HepG2 (cell line): ENCODE measurements around the gene MXD1. TPM values are rescaled to one million over a fixed set of nuclear protein-coding genes. Genes with fewer than 3 reads are reported as not detected.

Experiments
- ATAC-seq: fragments of 200-7000 bp; cut with Tn5 transposase; 3 replicates; pipeline ENCODE4 v1.9.1; 2020; ENCODE audit warnings: mild to moderate bottlenecking, moderate library complexity
- BruUV-seq: library from RNA; stranded (reverse); fragments of 400-500 nt; replicated peaks from 2 replicates; lab custom pipeline; 2021; lab: Mats Ljungman, UMichigan
- CTCF ChIA-PET: fragments of 300-600 bp; formaldehyde crosslinking; extraction: SDS; loops from one replicate; lab custom pipeline; 2021; ENCODE audit warnings: low total read pairs, inconsistent platforms, low intra/inter-chr PET ratio; lab: Yijun Ruan, JAX
- POLR2A ChIA-PET: fragments of 350-600 bp; sonication (Branson Sonifier 250); formaldehyde crosslinking; loops from one replicate; lab custom pipeline; 2020; ENCODE audit warnings: antibody characterized with exemption, inconsistent platforms; lab: Yijun Ruan, JAX
- DNase-seq: peaks from one replicate; pipeline ENCODE4 v3.0.0-alpha.2; 2015; ENCODE audit warnings: low spot score
- FAIRE-seq: peaks from 3 replicates; lab custom pipeline; 2011; peaks lifted over from hg19 to GRCh38; lab: Jason Lieb, UNC
- H2AFZ ChIP-seq: one replicate; pipeline ENCODE4 v1.6.1; 2011; ENCODE audit warnings: low read length, inconsistent platforms
- H3K27ac ChIP-seq: fragments of 300-600 bp; 3 replicates; pipeline ENCODE4 v1.8.0; 2011; ENCODE audit warnings: mixed run types, mild to moderate bottlenecking, mixed read lengths, low read length, inconsistent platforms; ENCODE audit not compliant: insufficient read depth; ENCODE audit errors: extremely low read length
- H3K27me3 ChIP-seq, 2 experiments: fragments of 200-600 bp in 1 of 2; 2 replicates in 1 of 2; 3 replicates in 1 of 2; pipeline versions ENCODE4 v1.6.0 to v1.8.0; 2011; ENCODE audit warnings: low read length in 2 of 2, mild to moderate bottlenecking in 2 of 2, moderate library complexity in 2 of 2, inconsistent platforms in 1 of 2; ENCODE audit not compliant: insufficient read depth in 2 of 2, control insufficient read depth in 1 of 2
- H3K36me3 ChIP-seq, 2 experiments: fragments of 200-600 bp in 1 of 2; replicated peaks in 1 of 2; 2 replicates in 1 of 2; 3 replicates in 1 of 2; pipeline versions ENCODE4 v1.5.1 to v1.8.0; 2011; ENCODE audit warnings: low read length in 2 of 2, inconsistent platforms in 1 of 2; ENCODE audit not compliant: insufficient read depth in 2 of 2, control insufficient read depth in 1 of 2
- H3K4me1 ChIP-seq: 2 replicates; pipeline ENCODE4 v1.5.1; 2012; ENCODE audit warnings: low read length, inconsistent platforms; ENCODE audit not compliant: insufficient read depth
- H3K4me2 ChIP-seq: 2 replicates; pipeline ENCODE4 v1.6.0; 2011; ENCODE audit warnings: low read depth, low read length, inconsistent platforms
- H3K4me3 ChIP-seq, 3 experiments: fragments of 200-600 bp in 1 of 3; sonication (generic), shearing (Covaris generic) in 1 of 3; replicated peaks in 1 of 3; 2 replicates each; pipeline ENCODE4 v1.5.1; 2011 to 2016; ENCODE audit warnings: low read length in 3 of 3, inconsistent platforms in 2 of 3, low read depth in 2 of 3, mild to moderate bottlenecking in 2 of 3, control low read depth in 1 of 3, mixed read lengths in 1 of 3; ENCODE audit not compliant: insufficient read depth in 1 of 3
- H3K79me2 ChIP-seq: one replicate; pipeline ENCODE4 v1.6.1; 2011; ENCODE audit warnings: low read length, inconsistent platforms; ENCODE audit not compliant: insufficient read depth
- H3K9ac ChIP-seq: 2 replicates; pipeline ENCODE4 v1.6.0; 2011; ENCODE audit warnings: mild to moderate bottlenecking, low read depth, low read length, inconsistent platforms; ENCODE audit not compliant: insufficient read depth
- H3K9me3 ChIP-seq: 2 replicates; pipeline ENCODE4 v1.5.1; 2012; ENCODE audit warnings: mild to moderate bottlenecking, low read length
- H4K20me1 ChIP-seq: 2 replicates; pipeline ENCODE4 v1.6.0; 2011; ENCODE audit warnings: inconsistent platforms, mild to moderate bottlenecking, low read length, moderate library complexity; ENCODE audit not compliant: insufficient read depth
- ASH2L ChIP-seq: fragments of 300-600, 200-600 bp; sonication (generic); IDR thresholded peaks from 2 replicates; pipeline ENCODE4 v1.7.0; 2017; ENCODE audit warnings: low read depth, mild to moderate bottlenecking, moderate library complexity, mixed read lengths, low read length; ENCODE audit not compliant: insufficient read length
- CBX5 ChIP-seq: sonication (generic); formaldehyde crosslinking; IDR thresholded peaks from 2 replicates; pipeline ENCODE4 v1.4.0; 2020; ENCODE audit warnings: missing genetic modification reagents, borderline replicate concordance
- DNMT1 ChIP-seq: sonication (generic); formaldehyde crosslinking; IDR thresholded peaks from 2 replicates; pipeline ENCODE4 v1.5.1; 2020; ENCODE audit warnings: mild to moderate bottlenecking, missing genetic modification reagents
- EEA1 ChIP-seq: sonication (generic); formaldehyde crosslinking; IDR thresholded peaks from 2 replicates; pipeline ENCODE4 v1.5.1; 2020; ENCODE audit warnings: mild to moderate bottlenecking, missing genetic modification reagents, borderline replicate concordance
- PLSCR1 ChIP-seq: sonication (generic); formaldehyde crosslinking; IDR thresholded peaks from 2 replicates; pipeline ENCODE4 v1.5.0; 2020; ENCODE audit warnings: missing genetic modification reagents, mild to moderate bottlenecking, borderline replicate concordance
- PRDM10 ChIP-seq: sonication (generic); formaldehyde crosslinking; IDR thresholded peaks from 2 replicates; pipeline ENCODE4 v1.4.0; 2020; ENCODE audit warnings: low read depth, missing genetic modification reagents
- SIX1 ChIP-seq: sonication (generic); formaldehyde crosslinking; IDR thresholded peaks from 2 replicates; pipeline ENCODE4 v1.4.0; 2020; ENCODE audit warnings: missing genetic modification reagents, borderline replicate concordance
- STAT5B ChIP-seq: sonication (generic); formaldehyde crosslinking; IDR thresholded peaks from 2 replicates; pipeline ENCODE4 v1.4.0; 2020; ENCODE audit warnings: missing genetic modification reagents
- ZKSCAN5 ChIP-seq: sonication (generic); formaldehyde crosslinking; IDR thresholded peaks from 2 replicates; pipeline ENCODE4 v1.5.1; 2020; ENCODE audit warnings: mild to moderate bottlenecking, missing genetic modification reagents
- ZMAT5 ChIP-seq: sonication (generic); formaldehyde crosslinking; IDR thresholded peaks from 2 replicates; pipeline ENCODE4 v1.5.0; 2020; ENCODE audit warnings: mild to moderate bottlenecking, low read depth, missing genetic modification reagents, borderline replicate concordance
- ZNF280B ChIP-seq: sonication (generic); formaldehyde crosslinking; IDR thresholded peaks from 2 replicates; pipeline ENCODE4 v1.5.0; 2020; ENCODE audit warnings: missing genetic modification reagents, mild to moderate bottlenecking, borderline replicate concordance
- ZNF367 ChIP-seq: sonication (generic); formaldehyde crosslinking; IDR thresholded peaks from 2 replicates; pipeline ENCODE4 v1.4.0; 2020; ENCODE audit warnings: missing genetic modification reagents, borderline replicate concordance
- ZNF501 ChIP-seq: sonication (generic); formaldehyde crosslinking; IDR thresholded peaks from 2 replicates; pipeline ENCODE4 v1.5.1; 2020; ENCODE audit warnings: mild to moderate bottlenecking, moderate library complexity, missing genetic modification reagents
- ZNF790 ChIP-seq: sonication (generic); formaldehyde crosslinking; IDR thresholded peaks from 2 replicates; pipeline ENCODE4 v1.8.0; 2022; ENCODE audit warnings: missing genetic modification reagents, mild to moderate bottlenecking, borderline replicate concordance
- ZZZ3 ChIP-seq: sonication (generic); formaldehyde crosslinking; IDR thresholded peaks from 2 replicates; pipeline ENCODE4 v1.4.0; 2020; ENCODE audit warnings: missing genetic modification reagents, mild to moderate bottlenecking, borderline replicate concordance
- WGBS: methylation state at CpG from one replicate; pipeline ENCODE4 v1.1.6; 2017; ENCODE audit warnings: low lambda C conversion rate; 5-methylcytosine and 5-hydroxymethylcytosine counted together
- in situ Hi-C: cut with HindIII; loops from 2 replicates; pipeline ENCODE4 v1.10.0; 2017; ENCODE audit warnings: low pct_unique_long_range_greater_than_20kb; ENCODE audit not compliant: extremely low pct_ligation_motif_present
- intact Hi-C: fragments of 100-400 bp; cut with micrococcal nuclease; formaldehyde crosslinking; loops from one replicate; pipeline ENCODE4 v1.10.0; 2022; ENCODE audit not compliant: unreplicated experiment
- polyA plus RNA-seq, 8 experiments: library from polyadenylated mRNA; depleted of rRNA in 3 of 8; stranded (reverse) in 7 of 8; unstranded in 1 of 8; fragments of >200 nt; fragmentation: Illumina TruSeq in 4 of 8; extraction: Trizol in 4 of 8; gene quantifications; 2 replicates each; pipeline versions ENCODE4 v1.2.1 to v1.2.3, GENCODE V29; 2011 to 2016; ENCODE audit warnings: low read depth in 4 of 8, missing spikeins in 1 of 8, mixed read lengths in 1 of 8; ENCODE audit not compliant: insufficient read depth in 1 of 8
- total RNA-seq, 5 experiments: library from RNA; depleted of rRNA; stranded (reverse); fragments of >200 nt; fragmentation: Illumina TruSeq; extraction: Trizol; gene quantifications; 2 replicates each; pipeline ENCODE4 v1.2.3, GENCODE V29; 2016; ENCODE audit warnings: low read depth in 1 of 5

MXD1 gene
- total and polyA plus RNA-seq, 2 of the 13 experiments (the other 11 are each of a cell fraction or from before 2014, with no cell fraction given) = 6.4 to 14.9 TPM

- WGBS = 81% methylated on average over 7 of the region's 8 CpGs
- intact Hi-C loops = no loop called here
- POLR2A ChIA-PET = interaction anchor here (1.3 to 1.6 kb wide), 3 partner anchors 17 to 49 kb away, joined by 4 to 19 read pairs (median 4); partner anchors contain the start of gene MXD1
- CTCF ChIA-PET = no interaction called here
- FAIRE-seq = no peak
- no TSS peak for BruUV-seq
- Histone ChIP-seq H3K4me1 (peaks cover 42% of the 10 kb centered on the region), H3K4me3 (no peak overlapping the region), H4K20me1 (no peaks in the 10 kb centered on the region), H3K27me3 (peaks cover 0 to 9% of the 10 kb centered on the region in 2 experiments; a peak in 1 of 5 replicates), H2AFZ (no peak overlapping the region), H3K79me2 (no peaks in the 10 kb centered on the region), H3K27ac (no peak overlapping the region), H3K9me3 (no peaks in the 10 kb centered on the region), H3K9ac (no peak overlapping the region), H3K36me3 (no peaks in the 10 kb centered on the region), H3K4me2 (no peak overlapping the region)
- no peak for ATAC-seq
- in situ Hi-C loops = no loop called here
- DNase-seq = no peak
- TF ChIP-seq ZZZ3 (no peak), EEA1 (no peak), ZKSCAN5 (no peak), ZNF501 (CRISPR knock-in tag) (no peak), ZNF280B (CRISPR knock-in tag) (no peak), PLSCR1 (CRISPR knock-in tag) (no peak), DNMT1 (CRISPR knock-in tag) (no peak), SIX1 (no peak), ZNF790 (CRISPR knock-in tag) (no peak), CBX5 (CRISPR knock-in tag) (no peak), STAT5B (CRISPR knock-in tag) (no peak), ZNF367 (CRISPR knock-in tag) (no peak), ZMAT5 (CRISPR knock-in tag) (no peak), ASH2L (no peak), PRDM10 (CRISPR knock-in tag) (no peak)
These were observed 48.2 kb downstream of the MXD1 start for GRCh38 chr2:69962986-69963730.
